ENCODE results near the gene IFI44L. TPM values are rescaled to one million over a fixed set of nuclear protein-coding genes. Genes with fewer than 3 reads are reported as not detected.
A peak's percentile ranks its signal among the peaks of the same experiment; 100 is the strongest.

IFI44L gene
- total and polyA plus RNA-seq, 2 of the 13 experiments (the other 11 are each of a cell fraction or from before 2014, with no cell fraction given), result 0.04 TPM

GRCh38 chr1:78607944-78608343, 12.3 kb upstream of the IFI44L start (continued):
- TF ChIP-seq, protein P1, sequence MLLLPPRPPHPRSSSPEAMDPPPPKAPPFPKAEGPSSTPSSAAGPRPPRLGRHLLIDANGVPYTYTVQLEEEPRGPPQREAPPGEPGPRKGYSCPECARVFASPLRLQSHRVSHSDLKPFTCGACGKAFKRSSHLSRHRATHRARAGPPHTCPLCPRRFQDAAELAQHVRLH (CRISPR knock-in tag; IDR thresholded peaks at IDR 0.05; ENCODE audit: borderline replicate concordance, low read depth), result 0 out of 2 replicates have a peak, but pooled peaks have one; percentile 56
- TF ChIP-seq AKAP8 (CRISPR knock-in tag; IDR thresholded peaks at IDR 0.05) (no peak), BRF2 (CRISPR knock-in tag; IDR thresholded peaks at IDR 0.05) (no peak), ZZZ3 (CRISPR knock-in tag; IDR thresholded peaks at IDR 0.05; ENCODE audit: borderline replicate concordance) (0 out of 2 replicates have a peak, but pooled peaks have one; percentile 32), ZNF766 (CRISPR knock-in tag; IDR thresholded peaks at IDR 0.05; ENCODE audit: borderline replicate concordance) (0 out of 2 replicates have a peak, but pooled peaks have one; percentile 27), KLF13 (CRISPR knock-in tag; IDR thresholded peaks at IDR 0.05) (no peak), ZMYM3 (CRISPR knock-in tag; IDR thresholded peaks at IDR 0.05) (peak; percentile 28; the same call in 1 of the 2 replicates), ZNF225 (CRISPR knock-in tag; IDR thresholded peaks at IDR 0.05) (no peak), DR1 (CRISPR knock-in tag; IDR thresholded peaks at IDR 0.05) (peak; percentile 42; the same call in 1 of the 2 replicates), SALL2 (CRISPR knock-in tag; IDR thresholded peaks at IDR 0.05) (no peak), YEATS4 (CRISPR knock-in tag; IDR thresholded peaks at IDR 0.05; ENCODE audit: borderline replicate concordance) (0 out of 2 replicates have a peak, but pooled peaks have one; percentile 25), GTF3A (CRISPR knock-in tag; conservative IDR thresholded peaks at IDR 0.05) (no peak), ZFX (CRISPR knock-in tag; IDR thresholded peaks at IDR 0.05; ENCODE audit: low read depth) (peak; percentile 68), POLR2AphosphoS2 (IDR thresholded peaks at IDR 0.05; ENCODE audit: low read depth, low read length) (no peak), FOXK1 (CRISPR knock-in tag; IDR thresholded peaks at IDR 0.05; ENCODE audit: borderline replicate concordance, low read depth) (peak; percentile 36; the same call in 1 of the 2 replicates), ZNF558 (CRISPR knock-in tag; IDR thresholded peaks at IDR 0.05; ENCODE audit: borderline replicate concordance) (no peak), PPARG (CRISPR knock-in tag; conservative IDR thresholded peaks at IDR 0.05) (peak; percentile 93), ZNF24 (IDR thresholded peaks at IDR 0.05) (no peak), ARID5B (CRISPR knock-in tag; IDR thresholded peaks at IDR 0.05) (peak; percentile 25; the same call in 1 of the 2 replicates), ZNF644 (CRISPR knock-in tag; IDR thresholded peaks at IDR 0.05; ENCODE audit: low read depth) (0 out of 2 replicates have a peak, but pooled peaks have one; percentile 67), RXRB (CRISPR knock-in tag; IDR thresholded peaks at IDR 0.05; ENCODE audit: borderline replicate concordance) (peak; percentile 72), BCLAF1 (IDR thresholded peaks at IDR 0.05) (no peak)
- TF ChIP-seq, protein P2, sequence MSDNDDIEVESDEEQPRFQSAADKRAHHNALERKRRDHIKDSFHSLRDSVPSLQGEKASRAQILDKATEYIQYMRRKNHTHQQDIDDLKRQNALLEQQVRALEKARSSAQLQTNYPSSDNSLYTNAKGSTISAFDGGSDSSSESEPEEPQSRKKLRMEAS (IDR thresholded peaks at IDR 0.05), result 0 out of 2 replicates have a peak, but pooled peaks have one; percentile 16
